BJ (cell line): ENCODE measurements around the gene POLR3H. TPM values are rescaled to one million over a fixed set of nuclear protein-coding genes. Genes with fewer than 3 reads are reported as not detected.

ENCODE experiments used
- CTCF ChIA-PET: fragments of 350-600 bp; formaldehyde crosslinking; extraction: SDS; loops from one replicate; lab custom pipeline; 2021; ENCODE audit warnings: antibody characterized with exemption, inconsistent platforms; lab: Yijun Ruan, JAX
- POLR2A ChIA-PET: fragments of 300-600 bp; sonication (Branson Sonifier 250); formaldehyde crosslinking; extraction: SDS; loops from one replicate; lab custom pipeline; 2021; ENCODE audit warnings: antibody characterized with exemption; lab: Charles Lee
- DNase-seq: peaks from one replicate; pipeline ENCODE4 v3.0.0-alpha.2; 2011; ENCODE audit warnings: low read depth
- H3K27me3 ChIP-seq: 2 replicates; pipeline ENCODE4 v1.6.0; 2011; ENCODE audit warnings: low read length; ENCODE audit not compliant: control insufficient read depth, insufficient read depth
- H3K36me3 ChIP-seq: 2 replicates; pipeline ENCODE4 v1.5.1; 2011; ENCODE audit warnings: low read length; ENCODE audit not compliant: control insufficient read depth, insufficient read depth
- H3K4me3 ChIP-seq: 2 replicates; pipeline ENCODE4 v1.5.1; 2011; ENCODE audit warnings: low read depth, mild to moderate bottlenecking, control low read depth, low read length
- CTCF ChIP-seq: IDR thresholded peaks from 2 replicates; pipeline ENCODE4 v1.5.1; 2011; ENCODE audit warnings: low read depth, mild to moderate bottlenecking, control low read depth, inconsistent platforms, low read length, moderate library complexity; ENCODE audit not compliant: insufficient read depth
- polyA plus RNA-seq: library from polyadenylated mRNA; depleted of rRNA; stranded (reverse); fragments of >200 nt; gene quantifications from 2 replicates; pipeline ENCODE4 v1.2.3, GENCODE V29; 2011

POLR3H gene
- polyA plus RNA-seq, 1 experiment, result 52.5 TPM

GRCh38 chr22:41585898-41586297, 41.6 kb upstream of the POLR3H start:
- TF ChIP-seq CTCF, result no peak
- no peak overlapping the region for H3K4me3 ChIP-seq
- CTCF ChIA-PET, result interaction anchor here (0.9 to 1.1 kb wide), 2 partner anchors 26 to 42 kb away, joined by 3 to 4 read pairs; partner anchors contain the start of genes CSDC2 and POLR3H

DNA sequence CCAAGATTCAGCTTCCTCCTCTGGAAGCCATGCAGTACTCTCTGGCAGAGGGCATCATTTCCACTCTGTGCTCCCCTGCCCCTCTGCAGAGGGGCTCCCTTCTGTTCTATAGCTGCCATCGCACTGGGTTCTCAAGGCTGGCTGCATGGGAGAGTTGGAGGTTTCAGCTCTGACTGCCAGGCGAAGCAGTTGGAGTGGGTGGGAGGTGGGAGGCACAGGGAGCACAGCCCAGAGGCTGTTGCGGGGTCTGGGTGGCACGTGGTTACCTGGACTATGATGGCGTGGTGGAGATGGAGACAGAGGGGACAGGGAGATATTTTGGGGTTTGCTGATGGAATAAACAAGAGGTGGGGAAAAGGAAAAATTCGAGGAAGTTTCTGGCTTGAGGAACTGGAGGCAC, 40.6 kb upstream of the POLR3H start:
- ChIA-PET POLR2A (no interaction called here), CTCF (interaction anchor here (1.0 kb wide), 1 partner anchor 12 kb away, joined by 3 read pairs; no protein-coding TSS in a partner anchor)
- TF ChIP-seq CTCF, result no peak
- no peak for DNase-seq
- Histone ChIP-seq H3K4me3 (no peak overlapping the region), H3K36me3 (peaks cover 18% of the 10 kb centered on the region), H3K27me3 (no peaks in the 10 kb centered on the region)

More at GRCh38 chr22:41585898-41586297, 41.6 kb upstream of the POLR3H start:
- POLR2A ChIA-PET, result no interaction called here
- no peak for DNase-seq
- Histone ChIP-seq H3K36me3 (peaks cover 14% of the 10 kb centered on the region), H3K27me3 (no peaks in the 10 kb centered on the region)

DNA sequence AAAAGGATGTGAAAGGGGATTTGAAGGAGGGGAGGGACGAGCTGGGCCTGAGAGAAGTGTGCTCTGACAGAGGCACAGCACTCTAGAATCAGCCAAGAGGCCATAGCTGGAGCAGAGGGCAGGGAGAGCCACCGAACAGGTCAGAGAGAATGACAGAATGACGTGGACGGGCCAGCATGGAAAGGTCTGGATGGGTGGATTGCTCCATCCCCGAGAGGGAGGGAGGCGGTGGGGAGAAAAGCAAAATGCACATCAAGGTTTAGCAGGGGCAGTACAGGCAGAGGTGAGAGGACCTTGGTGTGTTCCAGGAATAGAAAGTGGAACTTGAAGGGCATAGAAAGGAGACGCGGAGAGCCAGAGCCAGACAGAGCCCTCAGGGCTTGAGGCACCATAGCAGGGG, 38.4 kb upstream of the POLR3H start:
- H3K27me3 ChIP-seq, result no peaks in the 10 kb centered on the region
- TF ChIP-seq CTCF, result no peak
- peaks cover 30% of the 10 kb centered on the region for H3K36me3 ChIP-seq
- H3K4me3 ChIP-seq, result no peak overlapping the region
- DNase-seq, result no peak
- ChIA-PET POLR2A (no interaction called here), CTCF (interaction anchor here (0.7 to 1.3 kb wide), 3 partner anchors 10 to 70 kb away, joined by 3 read pairs; no protein-coding TSS in a partner anchor)

DNA sequence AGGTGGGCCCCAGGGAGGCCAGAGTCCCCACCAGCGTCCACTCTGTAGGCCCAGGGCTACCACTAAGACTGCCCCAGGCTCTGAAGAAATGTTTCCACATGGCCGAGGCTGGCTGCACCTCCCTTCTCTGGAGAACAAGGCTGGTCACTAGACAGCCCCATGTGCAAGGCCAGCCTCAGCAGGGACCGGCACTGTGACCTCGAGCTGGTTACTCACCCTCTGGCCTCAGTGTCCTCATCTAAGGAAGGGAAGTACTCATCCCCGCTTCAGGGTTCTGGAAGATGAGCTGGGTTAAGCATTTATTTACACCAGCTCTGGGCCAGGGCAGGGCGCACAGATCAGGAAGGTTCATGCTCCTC, 35.7 kb upstream of the POLR3H start:
- H3K27me3 ChIP-seq, result no peaks in the 10 kb centered on the region
- CTCF ChIA-PET, result interaction anchor here (1.3 to 2.0 kb wide), 2 partner anchors 19 to 54 kb away, joined by 3 to 5 read pairs; no protein-coding TSS in a partner anchor
- no peak overlapping the region for H3K4me3 ChIP-seq
- DNase-seq, result no peak
- TF ChIP-seq CTCF, result no peak
- POLR2A ChIA-PET, result no interaction called here
- peaks cover 40% of the 10 kb centered on the region for H3K36me3 ChIP-seq

- no peak overlapping the region for H3K4me3 ChIP-seq
- TF ChIP-seq CTCF, result no peak
- no peaks in the 10 kb centered on the region for H3K27me3 ChIP-seq
- no peak for DNase-seq
- H3K36me3 ChIP-seq, result peaks cover 37% of the 10 kb centered on the region
- CTCF ChIA-PET, result interaction anchor here (1.3 to 2.0 kb wide), 2 partner anchors 19 to 53 kb away, joined by 3 to 5 read pairs; no protein-coding TSS in a partner anchor
- POLR2A ChIA-PET, result no interaction called here
Observed at GRCh38 chr22:41579297-41579996, 35.2 kb upstream of the POLR3H start.
